Measurements from ENCODE around the gene CXCL12.

DNA sequence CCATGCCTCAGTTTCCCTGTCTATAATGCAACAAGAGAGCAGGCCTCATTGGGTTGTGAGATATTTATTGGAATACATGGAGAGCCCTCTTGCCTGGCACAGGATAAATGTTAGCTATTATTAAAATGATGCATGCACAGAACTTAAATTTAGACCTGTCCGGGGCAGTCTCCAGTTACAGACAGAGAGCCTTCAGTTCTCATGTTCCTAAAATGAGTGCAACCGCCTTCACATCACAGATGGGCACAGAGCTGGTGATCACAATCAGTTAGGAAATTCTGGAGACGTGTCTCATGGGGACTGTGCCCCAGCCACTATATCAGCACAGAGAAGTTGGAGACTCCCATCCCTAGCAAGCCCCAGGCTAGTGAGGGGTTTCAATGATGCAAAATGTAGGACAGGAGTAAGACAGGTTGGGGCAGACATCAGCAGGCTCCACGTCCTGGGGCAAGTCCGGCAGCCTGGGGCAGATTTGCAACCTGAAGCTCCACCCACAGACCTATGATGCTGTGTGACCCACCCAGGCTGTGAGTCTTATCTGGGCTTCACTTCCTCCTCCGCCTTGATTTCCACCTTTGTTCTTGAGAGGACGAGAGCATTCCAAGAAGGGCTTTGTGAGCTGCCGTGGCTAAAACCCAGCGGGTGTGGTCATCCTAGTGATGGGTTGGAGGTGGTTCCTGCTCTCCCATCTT lies 49.4 kb downstream of the CXCL12 start:
- TF ChIP-seq, protein P1, sequence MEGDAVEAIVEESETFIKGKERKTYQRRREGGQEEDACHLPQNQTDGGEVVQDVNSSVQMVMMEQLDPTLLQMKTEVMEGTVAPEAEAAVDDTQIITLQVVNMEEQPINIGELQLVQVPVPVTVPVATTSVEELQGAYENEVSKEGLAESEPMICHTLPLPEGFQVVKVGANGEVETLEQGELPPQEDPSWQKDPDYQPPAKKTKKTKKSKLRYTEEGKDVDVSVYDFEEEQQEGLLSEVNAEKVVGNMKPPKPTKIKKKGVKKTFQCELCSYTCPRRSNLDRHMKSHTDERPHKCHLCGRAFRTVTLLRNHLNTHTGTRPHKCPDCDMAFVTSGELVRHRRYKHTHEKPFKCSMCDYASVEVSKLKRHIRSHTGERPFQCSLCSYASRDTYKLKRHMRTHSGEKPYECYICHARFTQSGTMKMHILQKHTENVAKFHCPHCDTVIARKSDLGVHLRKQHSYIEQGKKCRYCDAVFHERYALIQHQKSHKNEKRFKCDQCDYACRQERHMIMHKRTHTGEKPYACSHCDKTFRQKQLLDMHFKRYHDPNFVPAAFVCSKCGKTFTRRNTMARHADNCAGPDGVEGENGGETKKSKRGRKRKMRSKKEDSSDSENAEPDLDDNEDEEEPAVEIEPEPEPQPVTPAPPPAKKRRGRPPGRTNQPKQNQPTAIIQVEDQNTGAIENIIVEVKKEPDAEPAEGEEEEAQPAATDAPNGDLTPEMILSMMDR (IDR thresholded peaks at IDR 0.05) = no peak
- no peak for TF ChIP-seq TCF7L2 (IDR thresholded peaks at IDR 0.05; ENCODE audit: low read depth, low read length)
- TF ChIP-seq, protein P2, sequence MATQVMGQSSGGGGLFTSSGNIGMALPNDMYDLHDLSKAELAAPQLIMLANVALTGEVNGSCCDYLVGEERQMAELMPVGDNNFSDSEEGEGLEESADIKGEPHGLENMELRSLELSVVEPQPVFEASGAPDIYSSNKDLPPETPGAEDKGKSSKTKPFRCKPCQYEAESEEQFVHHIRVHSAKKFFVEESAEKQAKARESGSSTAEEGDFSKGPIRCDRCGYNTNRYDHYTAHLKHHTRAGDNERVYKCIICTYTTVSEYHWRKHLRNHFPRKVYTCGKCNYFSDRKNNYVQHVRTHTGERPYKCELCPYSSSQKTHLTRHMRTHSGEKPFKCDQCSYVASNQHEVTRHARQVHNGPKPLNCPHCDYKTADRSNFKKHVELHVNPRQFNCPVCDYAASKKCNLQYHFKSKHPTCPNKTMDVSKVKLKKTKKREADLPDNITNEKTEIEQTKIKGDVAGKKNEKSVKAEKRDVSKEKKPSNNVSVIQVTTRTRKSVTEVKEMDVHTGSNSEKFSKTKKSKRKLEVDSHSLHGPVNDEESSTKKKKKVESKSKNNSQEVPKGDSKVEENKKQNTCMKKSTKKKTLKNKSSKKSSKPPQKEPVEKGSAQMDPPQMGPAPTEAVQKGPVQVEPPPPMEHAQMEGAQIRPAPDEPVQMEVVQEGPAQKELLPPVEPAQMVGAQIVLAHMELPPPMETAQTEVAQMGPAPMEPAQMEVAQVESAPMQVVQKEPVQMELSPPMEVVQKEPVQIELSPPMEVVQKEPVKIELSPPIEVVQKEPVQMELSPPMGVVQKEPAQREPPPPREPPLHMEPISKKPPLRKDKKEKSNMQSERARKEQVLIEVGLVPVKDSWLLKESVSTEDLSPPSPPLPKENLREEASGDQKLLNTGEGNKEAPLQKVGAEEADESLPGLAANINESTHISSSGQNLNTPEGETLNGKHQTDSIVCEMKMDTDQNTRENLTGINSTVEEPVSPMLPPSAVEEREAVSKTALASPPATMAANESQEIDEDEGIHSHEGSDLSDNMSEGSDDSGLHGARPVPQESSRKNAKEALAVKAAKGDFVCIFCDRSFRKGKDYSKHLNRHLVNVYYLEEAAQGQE (IDR thresholded peaks at IDR 0.05; ENCODE audit: insufficient read depth in 1 of 2, low read depth in 2 of 2, low read length in 1 of 2) = no peak
- no peak for TF ChIP-seq SIN3A (IDR thresholded peaks at IDR 0.05; ENCODE audit: borderline replicate concordance, insufficient read depth, low read depth, low read length)
- TF ChIP-seq POLR2AphosphoS5 (IDR thresholded peaks at IDR 0.05; ENCODE audit: low read depth, low read length) = no peak
